Measurements from ENCODE around the gene CCDC15.

Gene CCDC15

DNA sequence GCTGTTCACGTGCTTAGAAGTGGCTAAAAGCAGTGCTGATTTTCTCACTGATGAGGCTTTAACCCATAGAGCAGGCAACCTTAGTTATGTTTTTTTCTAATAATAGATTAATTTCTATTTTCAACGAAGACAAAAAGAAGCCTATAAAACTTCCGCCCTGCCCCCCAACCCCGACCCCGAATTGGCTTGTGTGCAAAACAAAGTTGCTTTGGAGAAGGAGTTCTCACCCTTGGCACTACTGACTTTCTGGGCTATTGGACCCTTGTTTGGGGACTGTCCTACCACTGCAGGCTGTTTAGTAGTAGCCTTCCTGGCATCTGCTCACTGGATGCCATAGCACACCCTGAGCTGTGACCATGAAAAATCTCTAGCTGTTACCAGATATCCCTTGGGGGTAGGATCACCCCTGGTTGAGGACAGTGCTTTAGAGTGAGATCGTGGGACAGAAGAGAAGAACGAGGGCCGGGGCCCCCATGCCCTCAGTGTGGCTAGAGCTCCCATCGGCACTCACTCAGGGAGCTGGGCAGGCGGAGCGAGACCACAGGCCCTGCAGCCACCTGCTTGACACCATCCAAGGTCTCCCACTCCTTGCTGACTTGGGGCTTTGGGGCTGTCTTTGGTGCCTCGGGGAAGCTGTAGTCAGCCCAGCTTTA, 126.0 kb downstream of the CCDC15 start:
- Histone ChIP-seq H3K36me3 (ENCODE audit: insufficient read depth, low read depth, low read length) (no peaks in the 10 kb centered on the region), H3K4me3 (ENCODE audit: low read length) (no peak overlapping the region), H3K27me3 (ENCODE audit: insufficient read depth, low read length) (no peaks in the 10 kb centered on the region; the same call in 1 of the 2 replicates), H3K4me1 (ENCODE audit: insufficient read depth, low read length) (no peaks in the 10 kb centered on the region), H3K27ac (ENCODE audit: low read length) (no peak overlapping the region), H3K9me3 (ENCODE audit: insufficient read depth, low read depth, low read length) (no peaks in the 10 kb centered on the region), H3K9ac (ENCODE audit: low read depth, low read length) (no peak overlapping the region)

DNA sequence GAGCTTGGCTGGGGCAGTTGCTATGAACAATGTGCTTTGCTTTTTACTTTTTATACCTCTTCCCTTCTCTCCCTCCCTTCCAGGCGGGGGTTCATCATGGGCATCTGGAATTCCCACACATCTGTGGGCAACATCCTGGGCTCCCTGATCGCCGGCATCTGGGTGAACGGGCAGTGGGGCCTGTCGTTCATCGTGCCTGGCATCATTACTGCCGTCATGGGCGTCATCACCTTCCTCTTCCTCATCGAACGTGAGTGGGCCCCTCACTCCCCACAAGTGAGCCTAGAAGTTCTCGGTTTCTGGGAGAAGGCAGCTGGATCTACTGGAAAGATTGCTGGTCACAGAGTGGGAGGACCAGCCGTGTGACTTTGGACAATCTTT, 126.5 kb downstream of the CCDC15 start:
- Histone ChIP-seq H3K4me3 (ENCODE audit: low read length) (no peak overlapping the region), H3K27ac (ENCODE audit: low read length) (no peak overlapping the region), H3K9me3 (ENCODE audit: insufficient read depth, low read depth, low read length) (no peaks in the 10 kb centered on the region), H3K9ac (ENCODE audit: low read depth, low read length) (no peak overlapping the region), H3K27me3 (ENCODE audit: insufficient read depth, low read length) (no peaks in the 10 kb centered on the region; the same call in 1 of the 2 replicates), H3K36me3 (ENCODE audit: insufficient read depth, low read depth, low read length) (no peaks in the 10 kb centered on the region), H3K4me1 (ENCODE audit: insufficient read depth, low read length) (no peaks in the 10 kb centered on the region)

DNA sequence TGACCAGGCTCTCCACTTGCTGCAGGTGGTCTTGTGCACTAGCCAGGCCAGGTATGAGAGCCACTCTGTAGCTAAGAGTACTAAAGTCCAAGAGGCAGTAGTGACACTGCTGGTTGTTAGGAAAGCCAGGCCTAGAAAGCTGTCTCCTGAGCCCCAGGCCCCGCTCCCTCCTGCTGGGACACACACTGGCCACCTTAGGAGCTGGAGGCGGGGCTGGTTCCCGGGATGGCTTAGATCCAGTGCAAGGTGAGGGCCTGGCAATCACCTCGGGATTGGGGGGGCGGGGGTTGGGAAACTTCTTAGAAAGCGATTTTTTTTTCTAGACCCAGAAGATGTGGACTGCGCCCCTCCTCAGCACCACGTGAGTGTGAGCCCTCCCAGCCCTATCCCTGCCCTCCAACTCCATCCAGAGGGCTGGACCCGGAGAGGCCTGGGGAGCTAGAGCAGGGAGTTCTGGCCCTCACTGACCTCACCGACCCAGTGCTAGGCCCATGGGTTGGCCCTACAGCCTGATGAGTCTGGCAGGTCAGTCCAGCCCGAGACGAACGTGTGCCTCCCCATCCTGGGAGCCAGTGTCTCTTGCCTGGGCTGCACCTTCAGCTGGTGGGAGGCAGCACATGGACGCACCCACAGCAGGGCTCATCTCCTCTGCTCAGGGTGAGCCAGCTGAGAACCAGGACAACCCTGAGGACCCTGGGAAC, 127.2 kb downstream of the CCDC15 start:
- Histone ChIP-seq H3K9ac (ENCODE audit: low read depth, low read length) (no peak overlapping the region), H3K4me3 (ENCODE audit: low read length) (no peak overlapping the region), H3K27me3 (ENCODE audit: insufficient read depth, low read length) (no peaks in the 10 kb centered on the region; the same call in 1 of the 2 replicates), H3K9me3 (ENCODE audit: insufficient read depth, low read depth, low read length) (no peaks in the 10 kb centered on the region), H3K4me1 (ENCODE audit: insufficient read depth, low read length) (no peaks in the 10 kb centered on the region), H3K27ac (ENCODE audit: low read length) (no peak overlapping the region), H3K36me3 (ENCODE audit: insufficient read depth, low read depth, low read length) (no peaks in the 10 kb centered on the region)

DNA sequence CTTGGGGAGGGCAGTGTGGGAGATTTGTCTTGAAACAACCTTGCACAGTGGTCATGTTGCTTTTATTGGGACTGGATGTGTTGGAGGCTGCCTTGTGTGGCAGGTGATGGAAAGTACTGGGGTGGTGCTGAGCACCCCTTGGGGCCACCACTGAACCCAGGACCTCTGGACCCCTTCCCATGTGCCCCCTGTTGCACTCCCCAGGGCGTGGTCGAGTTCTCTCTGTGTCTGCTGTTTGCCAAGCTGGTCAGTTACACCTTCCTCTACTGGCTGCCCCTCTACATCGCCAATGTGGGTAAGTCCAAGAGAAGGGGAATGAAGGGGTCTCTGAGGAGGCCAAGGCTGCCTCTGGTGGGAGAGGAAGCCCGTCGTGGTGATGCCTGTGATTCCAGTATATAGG, 128.0 kb downstream of the CCDC15 start:
- Histone ChIP-seq H3K27ac (ENCODE audit: low read length) (no peak overlapping the region), H3K9ac (ENCODE audit: low read depth, low read length) (no peak overlapping the region), H3K27me3 (ENCODE audit: insufficient read depth, low read length) (no peaks in the 10 kb centered on the region; the same call in 1 of the 2 replicates), H3K36me3 (ENCODE audit: insufficient read depth, low read depth, low read length) (no peaks in the 10 kb centered on the region), H3K4me3 (ENCODE audit: low read length) (no peak overlapping the region), H3K4me1 (ENCODE audit: insufficient read depth, low read length) (no peaks in the 10 kb centered on the region), H3K9me3 (ENCODE audit: insufficient read depth, low read depth, low read length) (no peaks in the 10 kb centered on the region)

DNA sequence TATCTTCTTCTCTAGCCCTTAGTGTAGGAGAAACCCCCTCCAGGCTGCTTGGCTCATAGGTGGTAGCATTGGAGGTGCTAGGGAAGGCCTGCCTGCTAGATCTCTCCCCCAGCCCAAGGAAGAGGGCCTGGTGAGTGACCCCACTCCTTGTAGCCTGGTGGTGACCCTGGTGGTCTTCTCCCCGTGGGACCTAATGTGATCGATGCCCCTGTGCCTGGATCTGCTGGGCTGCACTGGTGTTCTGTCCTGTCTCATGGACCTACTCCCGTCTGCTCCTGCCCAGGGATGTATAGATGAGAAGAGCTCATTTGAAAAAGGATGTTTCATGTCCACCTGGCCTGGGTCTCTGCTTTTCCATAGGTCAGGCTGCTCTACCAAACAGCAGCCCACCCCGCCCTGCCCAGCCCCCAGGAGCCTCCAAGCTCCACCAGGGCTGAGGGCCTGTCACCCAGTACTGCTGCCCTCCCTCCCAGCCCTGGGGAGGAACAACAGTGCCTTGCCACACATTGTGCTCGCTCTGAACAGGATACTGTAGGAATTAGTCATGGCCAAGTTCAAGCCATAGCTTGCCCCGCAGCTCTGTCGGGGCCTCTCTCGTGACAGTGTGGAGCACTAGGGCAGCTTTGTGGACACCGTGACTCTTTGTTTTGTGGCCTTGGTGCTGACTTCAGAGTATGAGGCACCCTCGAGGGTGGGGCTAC, 128.8 kb downstream of the CCDC15 start:
- no peaks in the 10 kb centered on the region for H3K4me1 ChIP-seq (ENCODE audit: insufficient read depth, low read length)
- H3K27ac ChIP-seq (ENCODE audit: low read length): no peak overlapping the region
- H3K9ac ChIP-seq (ENCODE audit: low read depth, low read length): no peak overlapping the region
- H3K27me3 ChIP-seq (ENCODE audit: insufficient read depth, low read length): no peaks in the 10 kb centered on the region; the same call in 1 of the 2 replicates
- H3K9me3 ChIP-seq (ENCODE audit: insufficient read depth, low read depth, low read length): no peaks in the 10 kb centered on the region
- H3K4me3 ChIP-seq (ENCODE audit: low read length): no peak overlapping the region
- H3K36me3 ChIP-seq (ENCODE audit: insufficient read depth, low read depth, low read length): no peaks in the 10 kb centered on the region

DNA sequence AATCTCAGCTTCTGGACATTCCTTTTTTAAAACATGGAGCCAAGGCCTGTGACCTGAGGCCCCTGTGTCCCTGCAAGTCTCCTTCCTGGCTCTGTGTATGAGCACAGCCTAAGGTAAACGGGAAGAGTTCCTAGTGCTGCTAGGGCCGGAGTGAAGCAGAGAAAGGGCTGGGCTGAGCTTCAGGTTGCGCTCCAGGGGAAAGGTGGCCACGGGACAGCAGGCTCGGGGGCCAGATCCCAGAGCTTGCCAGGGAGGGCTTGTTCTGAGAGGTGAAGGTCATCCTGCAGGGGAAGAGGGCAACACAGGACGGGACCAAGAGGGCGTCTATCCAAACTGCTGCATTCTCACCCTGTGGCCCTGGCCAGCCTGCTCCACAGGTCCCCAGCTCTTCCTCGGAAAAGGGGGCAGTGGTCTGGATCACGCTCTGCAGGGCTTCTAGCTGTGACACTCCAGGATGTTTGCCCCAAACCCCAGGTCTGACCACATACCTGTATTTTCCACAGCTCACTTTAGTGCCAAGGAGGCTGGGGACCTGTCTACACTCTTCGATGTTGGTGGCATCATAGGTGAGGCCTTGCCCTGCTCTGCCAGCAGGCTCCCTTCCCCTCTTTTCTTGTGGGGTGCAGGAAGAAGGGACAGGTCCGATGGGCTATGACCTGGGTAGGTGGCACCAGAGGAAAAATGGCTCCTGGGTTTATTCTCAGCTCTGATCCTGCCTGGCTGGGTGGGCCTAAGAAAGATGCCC, 129.5 kb downstream of the CCDC15 start:
- H3K4me1 ChIP-seq (ENCODE audit: insufficient read depth, low read length): no peaks in the 10 kb centered on the region

DNA sequence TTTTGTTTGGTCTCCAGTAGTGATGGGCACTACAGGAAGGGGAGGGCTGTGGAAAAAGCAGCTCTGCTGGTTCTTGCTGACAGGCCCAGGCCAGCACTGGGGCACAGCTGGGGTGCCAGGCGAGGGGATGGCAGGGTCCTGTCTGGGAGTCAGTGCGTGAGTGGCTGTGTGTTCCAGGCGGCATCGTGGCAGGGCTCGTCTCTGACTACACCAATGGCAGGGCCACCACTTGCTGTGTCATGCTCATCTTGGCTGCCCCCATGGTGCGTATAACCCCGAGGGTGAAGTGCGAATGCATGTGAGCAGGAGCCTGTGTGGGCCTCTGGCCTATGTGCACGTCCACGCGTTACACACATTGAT, 130.0 kb downstream of the CCDC15 start:
- Histone ChIP-seq H3K9me3 (ENCODE audit: insufficient read depth, low read depth, low read length) (no peaks in the 10 kb centered on the region), H3K4me1 (ENCODE audit: insufficient read depth, low read length) (no peaks in the 10 kb centered on the region), H3K36me3 (ENCODE audit: insufficient read depth, low read depth, low read length) (no peaks in the 10 kb centered on the region), H3K9ac (ENCODE audit: low read depth, low read length) (no peak overlapping the region), H3K4me3 (ENCODE audit: low read length) (no peak overlapping the region), H3K27me3 (ENCODE audit: insufficient read depth, low read length) (no peaks in the 10 kb centered on the region; the same call in 1 of the 2 replicates), H3K27ac (ENCODE audit: low read length) (no peak overlapping the region)

More for the DNA sequence above, 129.5 kb downstream of the CCDC15 start:
- H3K9me3 ChIP-seq (ENCODE audit: insufficient read depth, low read depth, low read length): no peaks in the 10 kb centered on the region
- no peaks in the 10 kb centered on the region; the same call in 1 of the 2 replicates for H3K27me3 ChIP-seq (ENCODE audit: insufficient read depth, low read length)
- H3K27ac ChIP-seq (ENCODE audit: low read length): no peak overlapping the region
- no peaks in the 10 kb centered on the region for H3K36me3 ChIP-seq (ENCODE audit: insufficient read depth, low read depth, low read length)
- H3K4me3 ChIP-seq (ENCODE audit: low read length): no peak overlapping the region
- no peak overlapping the region for H3K9ac ChIP-seq (ENCODE audit: low read depth, low read length)

DNA sequence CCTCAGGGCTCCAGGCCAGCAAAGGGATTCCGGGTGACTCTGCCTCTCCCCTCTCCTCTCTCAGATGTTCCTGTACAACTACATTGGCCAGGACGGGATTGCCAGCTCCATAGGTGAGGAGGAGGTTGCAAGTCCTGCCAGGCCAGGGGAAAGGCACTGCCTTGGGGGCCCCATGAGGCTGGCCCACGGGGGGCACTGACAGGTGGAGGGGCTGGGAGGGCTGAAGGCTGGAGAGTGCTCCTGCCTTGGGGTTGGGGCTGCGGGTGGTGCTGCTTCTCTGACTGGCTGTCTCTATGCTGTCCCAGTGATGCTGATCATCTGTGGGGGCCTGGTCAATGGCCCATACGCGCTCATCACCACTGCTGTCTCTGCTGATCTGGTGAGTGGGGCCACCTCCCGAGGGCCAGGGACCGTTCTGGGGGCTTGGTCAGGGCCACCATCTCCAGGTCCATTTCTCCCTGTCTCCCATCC, 130.8 kb downstream of the CCDC15 start:
- Histone ChIP-seq H3K4me3 (ENCODE audit: low read length) (no peak overlapping the region), H3K27ac (ENCODE audit: low read length) (no peak overlapping the region), H3K36me3 (ENCODE audit: insufficient read depth, low read depth, low read length) (no peaks in the 10 kb centered on the region), H3K9ac (ENCODE audit: low read depth, low read length) (no peak overlapping the region), H3K9me3 (ENCODE audit: insufficient read depth, low read depth, low read length) (no peaks in the 10 kb centered on the region), H3K4me1 (ENCODE audit: insufficient read depth, low read length) (no peaks in the 10 kb centered on the region), H3K27me3 (ENCODE audit: insufficient read depth, low read length) (no peaks in the 10 kb centered on the region; the same call in 1 of the 2 replicates)

DNA sequence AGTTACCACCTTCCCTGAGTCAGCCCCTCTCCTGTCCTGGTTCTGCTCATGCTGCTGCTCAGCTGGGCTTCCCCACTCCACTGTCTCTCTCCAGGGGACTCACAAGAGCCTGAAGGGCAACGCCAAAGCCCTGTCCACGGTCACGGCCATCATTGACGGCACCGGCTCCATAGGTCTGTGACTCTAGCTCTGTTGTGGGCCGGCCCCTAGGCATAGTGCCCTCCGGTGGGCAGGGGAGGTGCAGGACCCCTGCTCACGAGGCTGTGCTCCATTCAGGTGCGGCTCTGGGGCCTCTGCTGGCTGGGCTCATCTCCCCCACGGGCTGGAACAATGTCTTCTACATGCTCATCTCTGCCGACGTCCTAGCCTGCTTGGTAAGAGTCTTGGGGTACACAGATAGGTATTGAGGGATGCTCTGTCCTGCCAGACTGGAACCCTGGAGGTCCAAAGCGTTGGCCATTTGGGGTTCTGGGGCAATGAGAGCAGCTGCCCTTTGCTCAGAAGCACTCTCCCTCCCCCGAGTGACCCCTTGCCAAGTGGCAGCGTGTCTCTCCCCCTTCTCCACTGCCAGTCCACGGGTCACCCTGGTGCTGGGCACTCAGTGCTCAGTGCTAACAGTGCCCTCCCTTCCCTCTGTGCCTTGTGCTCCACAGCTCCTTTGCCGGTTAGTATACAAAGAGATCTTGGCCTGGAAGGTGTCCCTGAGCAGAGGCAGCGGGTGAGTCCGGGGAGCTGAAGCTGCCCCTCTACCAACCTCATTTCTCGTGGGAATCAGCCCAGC, 131.5 kb downstream of the CCDC15 start:
- H3K4me1 ChIP-seq (ENCODE audit: insufficient read depth, low read length): no peaks in the 10 kb centered on the region
- H3K9me3 ChIP-seq (ENCODE audit: insufficient read depth, low read depth, low read length): no peaks in the 10 kb centered on the region
- no peak overlapping the region for H3K4me3 ChIP-seq (ENCODE audit: low read length)
- H3K27me3 ChIP-seq (ENCODE audit: insufficient read depth, low read length): no peaks in the 10 kb centered on the region; the same call in 1 of the 2 replicates
- H3K36me3 ChIP-seq (ENCODE audit: insufficient read depth, low read depth, low read length): no peaks in the 10 kb centered on the region
- no peak overlapping the region for H3K27ac ChIP-seq (ENCODE audit: low read length)
- H3K9ac ChIP-seq (ENCODE audit: low read depth, low read length): no peak overlapping the region

DNA sequence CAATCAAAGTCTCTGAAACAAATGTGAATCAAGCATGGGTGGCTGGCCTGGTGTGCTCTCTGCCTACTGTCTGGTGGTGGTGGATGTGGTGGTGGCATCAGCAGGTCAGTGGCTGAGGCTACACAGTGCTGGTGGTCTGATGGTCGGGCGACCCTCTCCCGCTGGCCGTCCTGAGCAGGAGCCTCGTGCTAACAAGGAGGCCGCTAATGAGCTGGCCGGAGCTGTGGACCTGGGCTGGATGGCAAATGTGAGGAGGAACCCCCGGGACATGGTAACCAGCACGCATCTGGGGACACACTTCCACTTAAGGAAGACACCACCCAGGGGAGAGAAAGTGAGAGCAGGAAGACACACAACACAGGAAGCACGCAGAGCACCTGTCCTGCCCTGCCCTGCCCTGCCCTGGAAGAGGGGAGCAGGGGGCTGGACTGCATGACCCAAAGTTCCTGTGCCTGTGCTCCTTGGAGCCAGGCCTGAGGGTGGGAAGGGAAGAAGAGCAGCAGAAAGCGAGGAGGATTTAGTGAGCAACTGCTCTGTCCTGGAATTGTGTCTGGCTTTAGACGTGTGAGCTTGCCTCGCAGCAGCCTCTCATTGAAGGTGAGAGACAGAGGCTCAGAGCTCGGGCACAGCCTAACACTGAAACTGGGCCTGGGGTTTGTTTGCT, 132.8 kb downstream of the CCDC15 start:
- Histone ChIP-seq H3K4me1 (ENCODE audit: insufficient read depth, low read length) (peaks cover 5% of the 10 kb centered on the region), H3K9ac (ENCODE audit: low read depth, low read length) (no peak overlapping the region), H3K4me3 (ENCODE audit: low read length) (no peak overlapping the region), H3K27ac (ENCODE audit: low read length) (no peak overlapping the region), H3K9me3 (ENCODE audit: insufficient read depth, low read depth, low read length) (no peaks in the 10 kb centered on the region), H3K27me3 (ENCODE audit: insufficient read depth, low read length) (no peaks in the 10 kb centered on the region; the same call in 1 of the 2 replicates), H3K36me3 (ENCODE audit: insufficient read depth, low read depth, low read length) (no peaks in the 10 kb centered on the region)
